HCT116 (cell line): ENCODE measurements around the gene ITGB7. TPM values are rescaled to one million over a fixed set of nuclear protein-coding genes. Genes with fewer than 3 reads are reported as not detected.
A peak's percentile ranks its signal among the peaks of the same experiment; 100 is the strongest.

ENCODE experiments used
- ATAC-seq: fragments of 200-7000 bp; cut with Tn5 transposase; 2 replicates; pipeline ENCODE4 v1.9.1; 2020; ENCODE audit warnings: mild to moderate bottlenecking, moderate library complexity
- BruUV-seq: library from RNA; stranded (reverse); fragments of 400-500 nt; replicated peaks from 2 replicates; lab custom pipeline; 2021; lab: Mats Ljungman, UMichigan
- CTCF ChIA-PET: fragments of 300-600 bp; sonication (Branson Sonifier 250); formaldehyde crosslinking; loops from one replicate; lab custom pipeline; 2021; ENCODE audit warnings: antibody characterized with exemption; lab: Charles Lee
- POLR2A ChIA-PET: fragments of 300-600, 350-600 bp; sonication (Branson Sonifier 250); formaldehyde crosslinking; loops from one replicate; lab custom pipeline; 2021; ENCODE audit warnings: antibody characterized with exemption; lab: Charles Lee
- RAD21 ChIA-PET, 2 experiments: fragments of 300-600 bp; sonication (Branson Sonifier 250); formaldehyde crosslinking; loops; one replicate each; lab custom pipeline; 2023; ENCODE audit warnings: low total read pairs in 2 of 2; ENCODE audit not compliant: uncharacterized antibody in 2 of 2, unreplicated experiment in 2 of 2, low non-redundant PET in 1 of 2; lab: Charles Lee
- DNase-seq: peaks from one replicate; pipeline ENCODE4 v3.0.0-alpha.2; 2010; ENCODE audit warnings: low read depth, low spot score
- H2AFZ ChIP-seq: fragments of 200-600 bp; shearing (Covaris generic), sonication (generic); 2 replicates; pipeline ENCODE4 v1.6.1; 2017; ENCODE audit warnings: low read depth, mixed run types, mixed read lengths, antibody characterized with exemption, low read length; ENCODE audit not compliant: poor library complexity, severe bottlenecking
- H3K27ac ChIP-seq: 2 replicates; pipeline ENCODE4 v1.5.1; 2012; ENCODE audit warnings: low read depth, low read length
- H3K27me3 ChIP-seq: fragments of 200-600 bp; sonication (generic); 2 replicates; pipeline ENCODE4 v1.6.1; 2016; ENCODE audit warnings: mixed run types, low read length, mixed read lengths; ENCODE audit not compliant: insufficient read depth
- H3K36me3 ChIP-seq, 2 experiments: fragments of 200-500 bp in 1 of 2; fragments of 200-600 bp in 1 of 2; sonication (Bioruptor generic) in 1 of 2; sonication (generic) in 1 of 2; 2 replicates each; pipeline versions ENCODE4 v1.5.1 to v1.6.1; 2014 to 2016; ENCODE audit warnings: low read length in 2 of 2, inconsistent platforms in 1 of 2, mixed read lengths in 1 of 2, mixed run types in 1 of 2; ENCODE audit not compliant: insufficient read depth in 2 of 2, control insufficient read depth in 1 of 2
- H3K4me1 ChIP-seq, 2 experiments: fragments of 200-600 bp in 1 of 2; sonication (generic) in 1 of 2; 2 replicates each; pipeline versions ENCODE4 v1.5.1 to v1.6.1; 2012 to 2017; ENCODE audit warnings: low read length in 2 of 2, inconsistent platforms in 1 of 2, mild to moderate bottlenecking in 1 of 2, mixed read lengths in 1 of 2, mixed run types in 1 of 2, moderate library complexity in 1 of 2; ENCODE audit not compliant: insufficient read depth in 2 of 2, control insufficient read depth in 1 of 2
- H3K4me2 ChIP-seq: fragments of 200-600 bp; sonication (generic); 2 replicates; pipeline ENCODE4 v1.6.1; 2017; ENCODE audit warnings: mixed run types, low read length, mixed read lengths
- H3K4me3 ChIP-seq, 2 experiments: fragments of 200-600 bp in 1 of 2; sonication (generic) in 1 of 2; replicated peaks in 1 of 2; 2 replicates each; pipeline ENCODE4 v1.5.1; 2011 to 2016; ENCODE audit warnings: low read length in 2 of 2, control low read depth in 1 of 2, low read depth in 1 of 2, mild to moderate bottlenecking in 1 of 2, mixed read lengths in 1 of 2, mixed run types in 1 of 2
- H3K79me2 ChIP-seq: fragments of 200-600 bp; sonication (generic); 2 replicates; pipeline ENCODE4 v1.6.1; 2017; ENCODE audit warnings: mild to moderate bottlenecking, mixed run types, low read length, moderate library complexity, mixed read lengths; ENCODE audit not compliant: insufficient read depth
- H3K9ac ChIP-seq: fragments of 200-600 bp; sonication (generic); 2 replicates; pipeline ENCODE4 v1.6.1; 2016; ENCODE audit warnings: low read length, mixed read lengths
- H3K9me2 ChIP-seq: fragments of 200-600 bp; sonication (generic), shearing (Covaris generic); 2 replicates; pipeline ENCODE4 v1.6.1; 2017; ENCODE audit warnings: mixed run types, mild to moderate bottlenecking, moderate library complexity; ENCODE audit not compliant: insufficient read depth
- H3K9me3 ChIP-seq, 2 experiments: fragments of 200-500 bp in 1 of 2; fragments of 200-600 bp in 1 of 2; sonication (Bioruptor generic) in 1 of 2; sonication (generic) in 1 of 2; 2 replicates each; pipeline ENCODE4 v1.6.1; 2014 to 2017; ENCODE audit warnings: low read length in 2 of 2, mixed read lengths in 2 of 2, inconsistent platforms in 1 of 2, low read depth in 1 of 2, mild to moderate bottlenecking in 1 of 2, mixed run types in 1 of 2, moderate library complexity in 1 of 2; ENCODE audit not compliant: control insufficient read depth in 1 of 2, insufficient read depth in 1 of 2
- H4K20me1 ChIP-seq: fragments of 200-600 bp; sonication (generic), shearing (Covaris generic); 2 replicates; pipeline ENCODE4 v1.6.1; 2017; ENCODE audit warnings: mixed run types, mild to moderate bottlenecking, moderate library complexity; ENCODE audit not compliant: insufficient read depth
- ATF3 ChIP-seq: IDR thresholded peaks from 2 replicates; pipeline ENCODE4 v1.6.1; 2012
- CBX3 ChIP-seq: IDR thresholded peaks from 2 replicates; pipeline ENCODE4 v1.6.1; 2012; ENCODE audit warnings: low read depth
- CEBPB ChIP-seq: IDR thresholded peaks from 2 replicates; pipeline ENCODE4 v1.6.1; 2012; ENCODE audit warnings: low read depth
- EGR1 ChIP-seq: IDR thresholded peaks from 2 replicates; pipeline ENCODE4 v1.6.1; 2012; ENCODE audit warnings: low read depth
- ELF1 ChIP-seq: IDR thresholded peaks from 2 replicates; pipeline ENCODE4 v1.6.1; 2012; ENCODE audit warnings: low read depth, borderline replicate concordance
- EZH2 ChIP-seq: fragments of 200-600 bp; sonication (generic); IDR thresholded peaks from 2 replicates; pipeline ENCODE4 v1.6.1; 2017; ENCODE audit warnings: antibody characterized with exemption, mixed run types
- EZH2phosphoT487 ChIP-seq: fragments of 200-600 bp; IDR thresholded peaks from 2 replicates; pipeline ENCODE4 v1.6.1; 2018; ENCODE audit warnings: antibody characterized with exemption, borderline replicate concordance
- FOSL1 ChIP-seq: IDR thresholded peaks from 2 replicates; pipeline ENCODE4 v1.6.1; 2012; ENCODE audit warnings: low read depth
- JUND ChIP-seq: IDR thresholded peaks from 2 replicates; pipeline ENCODE4 v1.6.1; 2012
- POLR2A ChIP-seq: IDR thresholded peaks from 2 replicates; pipeline ENCODE4 v1.7.0; 2011; ENCODE audit warnings: borderline replicate concordance; ENCODE audit not compliant: insufficient read depth, insufficient read length; ENCODE audit errors: extremely low read depth
- POLR2AphosphoS5 ChIP-seq: IDR thresholded peaks from 2 replicates; pipeline ENCODE4 v1.6.1; 2011; ENCODE audit warnings: mild to moderate bottlenecking, low read depth, low read length, moderate library complexity
- RAD21 ChIP-seq: IDR thresholded peaks from 2 replicates; pipeline ENCODE4 v1.6.1; 2012; ENCODE audit warnings: low read depth, mild to moderate bottlenecking
- REST ChIP-seq: IDR thresholded peaks from 2 replicates; pipeline ENCODE4 v1.6.1; 2012; ENCODE audit warnings: low read depth
- SP1 ChIP-seq: IDR thresholded peaks from 2 replicates; pipeline ENCODE4 v1.6.1; 2012; ENCODE audit warnings: low read depth
- SRF ChIP-seq: IDR thresholded peaks from 2 replicates; pipeline ENCODE4 v1.6.1; 2012; ENCODE audit warnings: low read depth
- YY1 ChIP-seq: IDR thresholded peaks from 2 replicates; pipeline ENCODE4 v1.6.1; 2011; ENCODE audit warnings: low read length, low read depth, moderate library complexity, mild to moderate bottlenecking; ENCODE audit not compliant: insufficient replicate concordance; ENCODE audit errors: extremely low read depth
- ZBTB33 ChIP-seq: IDR thresholded peaks from 2 replicates; pipeline ENCODE4 v1.6.1; 2011; ENCODE audit warnings: mild to moderate bottlenecking, low read length, moderate library complexity; ENCODE audit not compliant: insufficient replicate concordance; ENCODE audit errors: extremely low read depth
- ZFX ChIP-seq: fragments of 450-650 bp; IDR thresholded peaks from 2 replicates; pipeline ENCODE4 v1.6.1; 2017
- ZNF274 ChIP-seq: fragments of 200-500 bp; sonication (Bioruptor generic); IDR thresholded peaks from 2 replicates; pipeline ENCODE4 v1.6.1; 2014; ENCODE audit warnings: mild to moderate bottlenecking, low read depth, low read length, inconsistent platforms
- intact Hi-C: fragments of 100-400 bp; cut with micrococcal nuclease; formaldehyde crosslinking; loops from 2 replicates; pipeline ENCODE4 v1.10.0; 2022
- total RNA-seq: library from RNA; stranded (reverse); gene quantifications from one replicate; pipeline ENCODE4 v1.2.1, GENCODE V29; 2021; ENCODE audit not compliant: unreplicated experiment

Gene ITGB7
- total RNA-seq, 1 experiment from 2014 or later = 1.9 TPM

- ATAC-seq (peak; percentile 27; the same call in 1 of the 2 replicates), DNase-seq (no peak)
- H3K79me2 ChIP-seq = no peaks in the 10 kb centered on the region; the same call in 1 of the 2 replicates
- ChIA-PET RAD21 (interaction anchor here in 1 of 2 experiments (0.7 kb wide), 1 partner anchor 10 kb away, joined by 6 read pairs; no protein-coding TSS in a partner anchor), CTCF (interaction anchor here (1.4 kb wide), 1 partner anchor 20 kb away, joined by 5 read pairs; no protein-coding TSS in a partner anchor), POLR2A (no interaction called here)
- peak overlapping the region; percentile 90 for H3K4me2 ChIP-seq
- H3K9ac ChIP-seq = 0 out of 2 replicates have a peak overlapping the region, but pooled peaks have one; percentile 55
- H3K36me3 ChIP-seq = no peaks in the 10 kb centered on the region
- H3K9me2 ChIP-seq = no peaks in the 10 kb centered on the region
- H3K27me3 ChIP-seq = no peaks in the 10 kb centered on the region
- no TSS peak for BruUV-seq
- no peaks in the 10 kb centered on the region for H3K9me3 ChIP-seq
- H3K4me1 ChIP-seq = peaks cover 47 to 69% of the 10 kb centered on the region in 2 experiments
- peak overlapping the region in 1 of 2 experiments; percentile 17; a peak in 1 of 4 replicates for H3K4me3 ChIP-seq
- intact Hi-C loops = no loop called here
- peak overlapping the region; percentile 77; the same call in 1 of the 2 replicates for H3K27ac ChIP-seq
- no peaks in the 10 kb centered on the region for H4K20me1 ChIP-seq
- H2AFZ ChIP-seq = peak overlapping the region; percentile 26
- TF ChIP-seq EGR1 = no peak
- no peak for TF ChIP-seq ZNF274
- TF ChIP-seq EZH2 = no peak
- no peak for TF ChIP-seq SRF
- TF ChIP-seq JUND = no peak
- no peak for TF ChIP-seq EZH2phosphoT487
- no peak for TF ChIP-seq POLR2AphosphoS5
- TF ChIP-seq YY1 = no peak
- TF ChIP-seq RAD21 = no peak
- TF ChIP-seq ZFX = no peak
- no peak for TF ChIP-seq ELF1
- TF ChIP-seq SP1 = no peak
- no peak for TF ChIP-seq CBX3
- no peak for TF ChIP-seq ZBTB33
- no peak for TF ChIP-seq ATF3
- no peak for TF ChIP-seq REST
- TF ChIP-seq POLR2A = no peak
- TF ChIP-seq CEBPB = no peak
- TF ChIP-seq FOSL1 = no peak
These were observed 27.3 kb upstream of the ITGB7 start for GRCh38 chr12:53234271-53234914.
